K562 (cell line): Measurements from ENCODE around the gene SVIL. TPM values are rescaled to one million over a fixed set of nuclear protein-coding genes. Genes with fewer than 3 reads are reported as not detected.

Experiments used
- ATAC-seq: fragments of 200-7000 bp; cut with Tn5 transposase; 3 replicates; pipeline ENCODE4 v1.9.1; 2020; ENCODE audit warnings: moderate library complexity
- BruUV-seq: library from RNA; stranded (reverse); fragments of 400-500 nt; replicated peaks from 2 replicates; lab custom pipeline; 2021; lab: Mats Ljungman, UMichigan
- CTCF ChIA-PET: fragments of 300-600 bp; formaldehyde crosslinking; extraction: SDS; loops from one replicate; lab custom pipeline; 2021; ENCODE audit warnings: low intra/inter-chr PET ratio; lab: Yijun Ruan, JAX
- POLR2A ChIA-PET: fragments of 300-600, 350-650 bp; sonication (Branson Sonifier 250); formaldehyde crosslinking; extraction: SDS; loops from one replicate; lab custom pipeline; 2021; ENCODE audit warnings: antibody characterized with exemption, inconsistent platforms; lab: Yijun Ruan, JAX
- DNase-seq, 4 experiments: peaks; one replicate each; pipeline versions ENCODE4 v3.0.0 to v3.0.0-alpha.2; 2011 to 2018; ENCODE audit warnings: low spot score in 3 of 4, mixed read lengths in 3 of 4; ENCODE audit errors: extremely low read depth in 1 of 4
- FAIRE-seq: peaks from 2 replicates; lab custom pipeline; 2011; peaks lifted over from hg19 to GRCh38; lab: Jason Lieb, UNC
- H2AFZ ChIP-seq: 2 replicates; pipeline ENCODE4 v1.6.0; 2011; ENCODE audit warnings: low read depth, low read length, control low read depth, inconsistent platforms
- H3K27ac ChIP-seq: fragments of 200-600 bp; 3 replicates; pipeline ENCODE4 v1.8.0; 2011; ENCODE audit warnings: low read depth, mild to moderate bottlenecking, control low read depth, inconsistent platforms, low read length, moderate library complexity, mixed read lengths; ENCODE audit errors: extremely low read depth
- H3K27me3 ChIP-seq, 2 experiments: fragments of 300-600 bp in 1 of 2; 2 replicates in 1 of 2; 3 replicates in 1 of 2; pipeline versions ENCODE4 v1.6.0 to v1.8.0; 2011; ENCODE audit warnings: inconsistent platforms in 2 of 2, low read length in 2 of 2, mild to moderate bottlenecking in 1 of 2, mixed read lengths in 1 of 2, moderate library complexity in 1 of 2; ENCODE audit not compliant: control insufficient read depth in 2 of 2, insufficient read depth in 2 of 2
- H3K36me3 ChIP-seq: fragments of 300-600 bp; 3 replicates; pipeline ENCODE4 v1.8.0; 2011; ENCODE audit warnings: mild to moderate bottlenecking, low read length, inconsistent platforms; ENCODE audit not compliant: control insufficient read depth, insufficient read depth
- H3K4me1 ChIP-seq, 2 experiments: fragments of 200-600 bp in 1 of 2; replicated peaks in 1 of 2; 2 replicates in 1 of 2; 3 replicates in 1 of 2; pipeline versions ENCODE4 v1.5.1 to v1.8.0; 2011; ENCODE audit warnings: inconsistent platforms in 2 of 2, low read length in 2 of 2, mild to moderate bottlenecking in 1 of 2, mixed read lengths in 1 of 2, moderate library complexity in 1 of 2; ENCODE audit not compliant: control insufficient read depth in 2 of 2, insufficient read depth in 2 of 2
- H3K4me2 ChIP-seq: 2 replicates; pipeline ENCODE4 v1.6.1; 2011; ENCODE audit warnings: low read length, control low read depth, inconsistent platforms, mixed read lengths; ENCODE audit not compliant: insufficient read depth
- H3K4me3 ChIP-seq: fragments of 200-600 bp; sonication (generic), shearing (Covaris generic); 2 replicates; pipeline ENCODE4 v1.5.1; 2016; ENCODE audit warnings: control low read depth, inconsistent platforms
- H3K79me2 ChIP-seq: fragments of 200-600 bp; 3 replicates; pipeline ENCODE4 v1.8.0; 2011; ENCODE audit warnings: low read length, inconsistent platforms; ENCODE audit not compliant: control insufficient read depth, insufficient read depth
- H3K9ac ChIP-seq, 2 experiments: 2 replicates each; pipeline versions ENCODE4 v1.6.0 to v1.6.1; 2011; ENCODE audit warnings: low read depth in 2 of 2, low read length in 2 of 2, control low read depth in 1 of 2, inconsistent platforms in 1 of 2, mild to moderate bottlenecking in 1 of 2, mixed read lengths in 1 of 2; ENCODE audit not compliant: insufficient read depth in 1 of 2
- H3K9me1 ChIP-seq: one replicate; pipeline ENCODE4 v1.6.0; 2011; ENCODE audit warnings: inconsistent platforms, mild to moderate bottlenecking, low read length, moderate library complexity; ENCODE audit not compliant: control insufficient read depth, insufficient read depth
- H3K9me3 ChIP-seq: replicated peaks from 2 replicates; pipeline ENCODE4 v1.5.1; 2011; ENCODE audit warnings: low read depth, low read length, inconsistent platforms; ENCODE audit not compliant: control insufficient read depth, insufficient read depth
- H4K20me1 ChIP-seq: replicated peaks from 2 replicates; pipeline ENCODE4 v1.6.1; 2011; ENCODE audit warnings: low read length, inconsistent platforms, mixed read lengths; ENCODE audit not compliant: control insufficient read depth, insufficient read depth
- ARHGAP35 ChIP-seq: fragments of 450-650 bp; IDR thresholded peaks from 2 replicates; pipeline ENCODE4 v1.6.1; 2018; ENCODE audit not compliant: partially characterized antibody
- ASH1L ChIP-seq: fragments of 450-650 bp; IDR thresholded peaks from 2 replicates; pipeline ENCODE4 v1.6.1; 2018; ENCODE audit warnings: borderline replicate concordance, mild to moderate bottlenecking, low read depth; ENCODE audit not compliant: partially characterized antibody
- BRCA1 ChIP-seq, 2 experiments: fragments of 450-650 bp in 1 of 2; sonication (generic) in 1 of 2; formaldehyde crosslinking in 1 of 2; IDR thresholded peaks; 2 replicates each; pipeline versions ENCODE4 v1.5.0 to v1.6.1; 2017 to 2020; ENCODE audit warnings: mild to moderate bottlenecking in 1 of 2, missing genetic modification reagents in 1 of 2
- ERF ChIP-seq: fragments of 450-650 bp; formaldehyde crosslinking; IDR thresholded peaks from 2 replicates; pipeline ENCODE4 v1.4.0; 2020; ENCODE audit warnings: mild to moderate bottlenecking, mixed read lengths
- FOSL1 ChIP-seq: fragments of 200-800 bp; sonication (Bioruptor generic); conservative IDR thresholded peaks from 2 replicates; pipeline ENCODE4 v1.6.1; 2016; ENCODE audit warnings: missing genetic modification characterization, missing compliant biosample characterization
- KDM5B ChIP-seq: fragments of 200-600 bp; sonication (generic); IDR thresholded peaks from 2 replicates; pipeline ENCODE4 v1.6.1; 2012; ENCODE audit warnings: low read depth, mild to moderate bottlenecking, moderate library complexity, low read length, control low read depth, inconsistent platforms; ENCODE audit not compliant: insufficient replicate concordance
- SMAD3 ChIP-seq: fragments of 450-650 bp; formaldehyde crosslinking; conservative IDR thresholded peaks from 2 replicates; pipeline ENCODE4 v1.4.0; 2020; ENCODE audit warnings: mild to moderate bottlenecking
- TCF7 ChIP-seq: sonication (generic); IDR thresholded peaks from 2 replicates; pipeline ENCODE4 v1.6.1; 2016; ENCODE audit warnings: antibody characterized with exemption, borderline replicate concordance
- ZBTB26 ChIP-seq: fragments of 450-650 bp; formaldehyde crosslinking; IDR thresholded peaks from 2 replicates; pipeline ENCODE4 v1.4.0; 2022; ENCODE audit warnings: missing genetic modification characterization
- ZZZ3 ChIP-seq: fragments of 450-650 bp; IDR thresholded peaks from 2 replicates; pipeline ENCODE4 v1.6.1; 2016; ENCODE audit warnings: antibody characterized with exemption, mild to moderate bottlenecking, moderate library complexity
- WGBS: fragments of 100-300 bp; shearing (Covaris generic); methylation state at CpG from one replicate; pipeline ENCODE4 v1.1.6; 2016; ENCODE audit warnings: low coverage, mixed read lengths; ENCODE audit not compliant: insufficient coverage; ENCODE audit errors: missing lambda C conversion rate; 5-methylcytosine and 5-hydroxymethylcytosine counted together
- in situ Hi-C: fragments of 300-500 bp; cut with MboI; formaldehyde crosslinking; loops from 4 replicates; pipeline ENCODE4 v1.15.0; 2018; ENCODE audit warnings: inconsistent platforms, mixed read lengths
- intact Hi-C: fragments of 100-400 bp; cut with micrococcal nuclease; formaldehyde crosslinking; loops from 2 replicates; pipeline ENCODE4 v1.14.2; 2022
- polyA plus RNA-seq, 8 experiments: library from polyadenylated mRNA; depleted of rRNA in 4 of 8; stranded (reverse) in 5 of 8; unstranded in 3 of 8; fragments of >200 nt; fragmentation: Nextera tagmentation in 2 of 8; fragmentation: Illumina TruSeq in 1 of 8; extraction: Ambion mirVana in 2 of 8; extraction: Trizol in 1 of 8; gene quantifications; 2 replicates each; pipeline versions ENCODE4 v1.2.1 to v1.2.3, GENCODE V29; 2011 to 2014; ENCODE audit warnings: inconsistent platforms in 1 of 8, missing spikeins in 1 of 8
- total RNA-seq, 7 experiments: library from RNA; depleted of rRNA in 6 of 7; stranded (reverse); fragments of >200 nt in 6 of 7; fragmentation: Illumina TruSeq in 2 of 7; extraction: Trizol in 2 of 7; gene quantifications; 2 replicates each; pipeline versions ENCODE4 v1.2.1 to v1.2.3, GENCODE V29; 2011 to 2021; ENCODE audit warnings: low replicate concordance in 1 of 7
- TF ChIP-seq, protein P1 (sequence below): sonication (generic); formaldehyde crosslinking; IDR thresholded peaks from 2 replicates; pipeline ENCODE4 v1.8.0; 2022; ENCODE audit warnings: missing genetic modification reagents, mild to moderate bottlenecking, moderate library complexity, borderline replicate concordance
- TF ChIP-seq, protein P2 (sequence below): sonication (generic); formaldehyde crosslinking; IDR thresholded peaks from 2 replicates; pipeline ENCODE4 v1.8.0; 2022; ENCODE audit warnings: mild to moderate bottlenecking, missing genetic modification reagents, borderline replicate concordance
- TF ChIP-seq, protein P3 (sequence below): fragments of 150-350 bp; conservative IDR thresholded peaks from 2 replicates; pipeline ENCODE4 v1.6.1; 2014; ENCODE audit warnings: low read length
- TF ChIP-seq, protein P4 (sequence below): fragments of 450-650 bp; formaldehyde crosslinking; IDR thresholded peaks from 2 replicates; pipeline ENCODE4 v1.4.0; 2020; ENCODE audit warnings: mild to moderate bottlenecking, mixed read lengths

SVIL gene
- total and polyA plus RNA-seq, 9 of the 15 experiments (the other 6 are each of a cell fraction or from before 2014, with no cell fraction given): under 0.01 to 0.18 (median 0.05) TPM; not detected in 3

DNA sequence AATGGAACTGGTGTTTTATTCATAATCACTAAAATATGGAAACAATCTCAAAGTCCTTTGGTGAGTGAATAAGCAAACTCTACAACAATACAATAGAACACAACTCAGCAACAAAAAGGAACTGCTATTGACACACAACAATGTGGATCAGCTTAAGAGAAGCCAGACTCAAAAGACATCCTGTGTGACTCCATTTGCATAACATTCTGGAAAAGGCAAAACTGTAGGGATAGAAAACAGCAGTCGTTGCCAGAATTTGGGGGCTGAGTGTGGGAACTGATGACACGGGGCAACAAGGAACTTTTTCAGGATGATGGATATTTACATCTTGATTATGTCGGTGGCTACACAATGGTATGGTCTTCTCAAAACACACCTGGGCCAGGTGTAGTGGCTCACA is 32.4 kb upstream of the SVIL start:
- no peaks in the 10 kb centered on the region for H3K9me1 ChIP-seq
- no peaks in the 10 kb centered on the region for H3K4me1 ChIP-seq
- H3K27me3 ChIP-seq: no peaks in the 10 kb centered on the region
- CTCF ChIA-PET: no interaction called here
- H3K9me3 ChIP-seq: no peaks in the 10 kb centered on the region
- H3K9ac ChIP-seq: no peak overlapping the region
- BruUV-seq: no TSS peak
- H3K4me3 ChIP-seq: no peak overlapping the region
- no peaks in the 10 kb centered on the region for H3K36me3 ChIP-seq
- in situ Hi-C loops (no loop called here), intact Hi-C loops (no loop called here)
- ATAC-seq (no peak), DNase-seq (no peak), FAIRE-seq (no peak)
- POLR2A ChIA-PET: no interaction called here
- no peaks in the 10 kb centered on the region for H3K79me2 ChIP-seq
- H4K20me1 ChIP-seq: no peaks in the 10 kb centered on the region
- no peak overlapping the region for H3K4me2 ChIP-seq
- H2AFZ ChIP-seq: no peak overlapping the region
- WGBS: 0% methylated on average over 3 of the region's 3 CpGs
- no peak overlapping the region for H3K27ac ChIP-seq
- TF ChIP-seq, protein P1, sequence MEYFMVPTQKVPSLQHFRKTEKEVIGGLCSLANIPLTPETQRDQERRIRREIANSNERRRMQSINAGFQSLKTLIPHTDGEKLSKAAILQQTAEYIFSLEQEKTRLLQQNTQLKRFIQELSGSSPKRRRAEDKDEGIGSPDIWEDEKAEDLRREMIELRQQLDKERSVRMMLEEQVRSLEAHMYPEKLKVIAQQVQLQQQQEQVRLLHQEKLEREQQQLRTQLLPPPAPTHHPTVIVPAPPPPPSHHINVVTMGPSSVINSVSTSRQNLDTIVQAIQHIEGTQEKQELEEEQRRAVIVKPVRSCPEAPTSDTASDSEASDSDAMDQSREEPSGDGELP (CRISPR knock-in tag): no peak
- TF ChIP-seq ARHGAP35 (no peak), TCF7 (no peak), BRCA1 (IDR thresholded peaks at IDR 0.05) (no peak), BRCA1 (CRISPR knock-in tag; IDR thresholded peaks at IDR 0.05) (no peak), SMAD3 (CRISPR knock-in tag) (no peak), ASH1L (no peak), ZZZ3 (no peak), ERF (no peak), KDM5B (no peak), FOSL1 (no peak), ZBTB26 (CRISPR knock-in tag) (no peak)
- TF ChIP-seq, protein P2, sequence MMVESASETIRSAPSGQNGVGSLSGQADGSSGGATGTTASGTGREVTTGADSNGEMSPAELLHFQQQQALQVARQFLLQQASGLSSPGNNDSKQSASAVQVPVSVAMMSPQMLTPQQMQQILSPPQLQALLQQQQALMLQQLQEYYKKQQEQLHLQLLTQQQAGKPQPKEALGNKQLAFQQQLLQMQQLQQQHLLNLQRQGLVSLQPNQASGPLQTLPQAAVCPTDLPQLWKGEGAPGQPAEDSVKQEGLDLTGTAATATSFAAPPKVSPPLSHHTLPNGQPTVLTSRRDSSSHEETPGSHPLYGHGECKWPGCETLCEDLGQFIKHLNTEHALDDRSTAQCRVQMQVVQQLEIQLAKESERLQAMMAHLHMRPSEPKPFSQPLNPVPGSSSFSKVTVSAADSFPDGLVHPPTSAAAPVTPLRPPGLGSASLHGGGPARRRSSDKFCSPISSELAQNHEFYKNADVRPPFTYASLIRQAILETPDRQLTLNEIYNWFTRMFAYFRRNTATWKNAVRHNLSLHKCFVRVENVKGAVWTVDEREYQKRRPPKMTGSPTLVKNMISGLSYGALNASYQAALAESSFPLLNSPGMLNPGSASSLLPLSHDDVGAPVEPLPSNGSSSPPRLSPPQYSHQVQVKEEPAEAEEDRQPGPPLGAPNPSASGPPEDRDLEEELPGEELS (CRISPR knock-in tag): no peak
- TF ChIP-seq, protein P3, sequence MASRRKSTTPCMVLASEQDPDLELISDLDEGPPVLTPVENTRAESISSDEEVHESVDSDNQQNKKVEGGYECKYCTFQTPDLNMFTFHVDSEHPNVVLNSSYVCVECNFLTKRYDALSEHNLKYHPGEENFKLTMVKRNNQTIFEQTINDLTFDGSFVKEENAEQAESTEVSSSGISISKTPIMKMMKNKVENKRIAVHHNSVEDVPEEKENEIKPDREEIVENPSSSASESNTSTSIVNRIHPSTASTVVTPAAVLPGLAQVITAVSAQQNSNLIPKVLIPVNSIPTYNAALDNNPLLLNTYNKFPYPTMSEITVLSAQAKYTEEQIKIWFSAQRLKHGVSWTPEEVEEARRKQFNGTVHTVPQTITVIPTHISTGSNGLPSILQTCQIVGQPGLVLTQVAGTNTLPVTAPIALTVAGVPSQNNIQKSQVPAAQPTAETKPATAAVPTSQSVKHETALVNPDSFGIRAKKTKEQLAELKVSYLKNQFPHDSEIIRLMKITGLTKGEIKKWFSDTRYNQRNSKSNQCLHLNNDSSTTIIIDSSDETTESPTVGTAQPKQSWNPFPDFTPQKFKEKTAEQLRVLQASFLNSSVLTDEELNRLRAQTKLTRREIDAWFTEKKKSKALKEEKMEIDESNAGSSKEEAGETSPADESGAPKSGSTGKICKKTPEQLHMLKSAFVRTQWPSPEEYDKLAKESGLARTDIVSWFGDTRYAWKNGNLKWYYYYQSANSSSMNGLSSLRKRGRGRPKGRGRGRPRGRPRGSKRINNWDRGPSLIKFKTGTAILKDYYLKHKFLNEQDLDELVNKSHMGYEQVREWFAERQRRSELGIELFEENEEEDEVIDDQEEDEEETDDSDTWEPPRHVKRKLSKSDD: no peak
- TF ChIP-seq, protein P4, sequence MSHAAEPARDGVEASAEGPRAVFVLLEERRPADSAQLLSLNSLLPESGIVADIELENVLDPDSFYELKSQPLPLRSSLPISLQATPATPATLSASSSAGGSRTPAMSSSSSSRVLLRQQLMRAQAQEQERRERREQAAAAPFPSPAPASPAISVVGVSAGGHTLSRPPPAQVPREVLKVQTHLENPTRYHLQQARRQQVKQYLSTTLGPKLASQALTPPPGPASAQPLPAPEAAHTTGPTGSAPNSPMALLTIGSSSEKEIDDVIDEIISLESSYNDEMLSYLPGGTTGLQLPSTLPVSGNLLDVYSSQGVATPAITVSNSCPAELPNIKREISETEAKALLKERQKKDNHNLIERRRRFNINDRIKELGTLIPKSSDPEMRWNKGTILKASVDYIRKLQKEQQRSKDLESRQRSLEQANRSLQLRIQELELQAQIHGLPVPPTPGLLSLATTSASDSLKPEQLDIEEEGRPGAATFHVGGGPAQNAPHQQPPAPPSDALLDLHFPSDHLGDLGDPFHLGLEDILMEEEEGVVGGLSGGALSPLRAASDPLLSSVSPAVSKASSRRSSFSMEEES (CRISPR knock-in tag): no peak
